GM21529 (cell line): Measurements from ENCODE around the gene PMM1.
"Not testable (repeated sequence)": the region's sequence is repeated elsewhere in the genome, so short reads cannot be mapped to it uniquely, and the experiment has no call there.

Experiments
- ATAC-seq: cut with Tn5 transposase; IDR thresholded peaks from one replicate; pipeline ENCODE4 v1.9.1; 2021; ENCODE audit not compliant: unreplicated experiment

Gene PMM1

GRCh38 chr22:41564563-41564962 is 25.1 kb downstream of the PMM1 start:
- no peak for ATAC-seq

- no peak for ATAC-seq
These were observed 26.5 kb downstream of the PMM1 start for GRCh38 chr22:41563051-41563711.

GRCh38 chr22:41562461-41562860 is 27.2 kb downstream of the PMM1 start:
- ATAC-seq, result no peak

- ATAC-seq, result no peak
These were observed 27.9 kb downstream of the PMM1 start for GRCh38 chr22:41561788-41562187.

- no peak for ATAC-seq
These were observed 28.3 kb downstream of the PMM1 start for GRCh38 chr22:41561335-41561734.

GRCh38 chr22:41560095-41560471 is 29.6 kb downstream of the PMM1 start:
- no peak for ATAC-seq

GRCh38 chr22:41558241-41558630 is 31.4 kb downstream of the PMM1 start:
- ATAC-seq, result not testable (repeated sequence)

- ATAC-seq, result no peak
These were observed 32.0 kb downstream of the PMM1 start for GRCh38 chr22:41557401-41558240.

GRCh38 chr22:41556561-41556960 is 33.1 kb downstream of the PMM1 start:
- ATAC-seq, result no peak

GRCh38 chr22:41555325-41555982 is 34.2 kb downstream of the PMM1 start:
- no peak for ATAC-seq

- no peak for ATAC-seq
These were observed 37.6 kb downstream of the PMM1 start for GRCh38 chr22:41551877-41552582.

- ATAC-seq, result no peak
These were observed 38.6 kb downstream of the PMM1 start for GRCh38 chr22:41550952-41551491.

GRCh38 chr22:41548830-41549211 is 40.8 kb downstream of the PMM1 start:
- no peak for ATAC-seq

GRCh38 chr22:41544671-41545476 is 44.8 kb downstream of the PMM1 start:
- ATAC-seq, result no peak

- peak; percentile 90 for ATAC-seq
These were observed 45.6 kb downstream of the PMM1 start, which contains the start of gene POLR3H for GRCh38 chr22:41543854-41544670. Gene POLR3H (minus strand): TSS chr22:41544470. CDS start chr22:41544101, 369 bp downstream.

GRCh38 chr22:41542224-41542623 is 47.4 kb downstream of the PMM1 start:
- no peak for ATAC-seq

- no peak for ATAC-seq
These were observed 48.2 kb downstream of the PMM1 start for GRCh38 chr22:41541484-41541883.

- no peak for ATAC-seq
These were observed 49.3 kb downstream of the PMM1 start for GRCh38 chr22:41540365-41540764.

GRCh38 chr22:41540006-41540315 is 49.7 kb downstream of the PMM1 start:
- ATAC-seq, result no peak
